H1 (cell line): ENCODE data around the gene HNRNPM. TPM values are rescaled to one million over a fixed set of nuclear protein-coding genes. Genes with fewer than 3 reads are reported as not detected.

Experiments
- CTCF ChIA-PET: fragments of 300-600 bp; sonication (Branson Sonifier 250); formaldehyde crosslinking; loops from one replicate; lab custom pipeline; 2021; ENCODE audit not compliant: partially characterized antibody; lab: Charles Lee
- POLR2A ChIA-PET: fragments of 300-600 bp; sonication (Branson Sonifier 250); formaldehyde crosslinking; loops from one replicate; lab custom pipeline; 2021; ENCODE audit warnings: inconsistent platforms; ENCODE audit not compliant: partially characterized antibody; lab: Charles Lee
- DNase-seq, 2 experiments: peaks; one replicate each; pipeline versions ENCODE4 v3.0.0 to v3.0.0-alpha.2; 2010 to 2022; ENCODE audit warnings: low spot score in 2 of 2, low read depth in 1 of 2, mixed read lengths in 1 of 2
- FAIRE-seq: peaks from 2 replicates; lab custom pipeline; 2011; peaks lifted over from hg19 to GRCh38; lab: Jason Lieb, UNC
- H2AFZ ChIP-seq: 2 replicates; pipeline ENCODE4 v1.8.1; 2012; ENCODE audit warnings: low read length, inconsistent platforms
- H2AK5ac ChIP-seq: 2 replicates; pipeline ENCODE4 v1.6.1; 2013; ENCODE audit warnings: low read depth, low read length
- H2BK120ac ChIP-seq: replicated peaks from 2 replicates; pipeline ENCODE3; 2013; ENCODE audit warnings: low read depth, low read length, inconsistent platforms
- H2BK12ac ChIP-seq: 2 replicates; pipeline ENCODE4 v1.6.1; 2013; ENCODE audit warnings: low read depth, low read length
- H2BK15ac ChIP-seq: 2 replicates; pipeline ENCODE4 v1.6.1; 2013; ENCODE audit warnings: low read length
- H2BK20ac ChIP-seq: 2 replicates; pipeline ENCODE4 v1.6.1; 2013; ENCODE audit warnings: low read length
- H2BK5ac ChIP-seq: 2 replicates; pipeline ENCODE4 v1.6.1; 2013; ENCODE audit warnings: low read depth, low read length
- H3K14ac ChIP-seq: 2 replicates; pipeline ENCODE4 v1.6.1; 2013; ENCODE audit warnings: inconsistent platforms; ENCODE audit not compliant: insufficient read length
- H3K18ac ChIP-seq: 2 replicates; pipeline ENCODE4 v1.6.1; 2013; ENCODE audit warnings: low read length; ENCODE audit errors: extremely low read depth
- H3K23ac ChIP-seq: 2 replicates; pipeline ENCODE4 v1.6.1; 2013; ENCODE audit warnings: inconsistent platforms; ENCODE audit not compliant: insufficient read length
- H3K23me2 ChIP-seq: 2 replicates; pipeline ENCODE4 v1.6.1; 2013; ENCODE audit warnings: low read depth, low read length
- H3K27ac ChIP-seq: 2 replicates; pipeline ENCODE4 v1.6.1; 2011; ENCODE audit warnings: low read depth, low read length, inconsistent platforms
- H3K27me3 ChIP-seq, 4 experiments: replicated peaks in 1 of 4; 1 replicate in 1 of 4; 2 replicates in 3 of 4; pipeline versions ENCODE4 v1.6.1 to v1.8.1; 2011 to 2013; ENCODE audit warnings: low read length in 3 of 4, mild to moderate bottlenecking in 3 of 4, inconsistent platforms in 2 of 4, mixed read lengths in 2 of 4, moderate library complexity in 1 of 4; ENCODE audit not compliant: control insufficient read depth in 3 of 4, insufficient read depth in 3 of 4; ENCODE audit errors: extremely low read depth in 1 of 4
- H3K36me3 ChIP-seq, 4 experiments: 2 replicates each; pipeline versions ENCODE4 v1.6.1 to v1.8.1; 2011 to 2013; ENCODE audit warnings: mild to moderate bottlenecking in 4 of 4, low read length in 3 of 4, moderate library complexity in 2 of 4, control low read depth in 1 of 4, inconsistent platforms in 1 of 4; ENCODE audit not compliant: insufficient read depth in 4 of 4, control insufficient read depth in 2 of 4
- H3K4ac ChIP-seq: replicated peaks from 2 replicates; pipeline ENCODE3; 2013; ENCODE audit warnings: low read length, low read depth, mixed read lengths, inconsistent platforms; ENCODE audit not compliant: insufficient read length
- H3K4me1 ChIP-seq, 4 experiments: replicated peaks in 1 of 4; 1 replicate in 1 of 4; 2 replicates in 3 of 4; pipeline versions ENCODE4 v1.6.1 to v1.8.1; 2011 to 2013; ENCODE audit warnings: low read length in 3 of 4, inconsistent platforms in 2 of 4, mixed read lengths in 1 of 4; ENCODE audit not compliant: insufficient read depth in 4 of 4, control insufficient read depth in 3 of 4
- H3K4me2 ChIP-seq, 2 experiments: 2 replicates each; pipeline versions ENCODE4 v1.6.1 to v1.8.1; 2011 to 2013; ENCODE audit warnings: low read depth in 2 of 2, low read length in 2 of 2, control low read depth in 1 of 2, inconsistent platforms in 1 of 2, mild to moderate bottlenecking in 1 of 2; ENCODE audit not compliant: insufficient read depth in 1 of 2
- H3K4me3 ChIP-seq, 4 experiments: fragments of 200-600, 300-600 bp in 1 of 4; sonication (generic), shearing (Covaris generic), sonication (Bioruptor Twin) in 1 of 4; 2 replicates each; pipeline versions ENCODE4 v1.5.1 to v1.8.1; 2011 to 2016; ENCODE audit warnings: low read length in 4 of 4, low read depth in 3 of 4, control low read depth in 2 of 4, inconsistent platforms in 2 of 4, mild to moderate bottlenecking in 2 of 4, mixed read lengths in 1 of 4, moderate library complexity in 1 of 4; ENCODE audit not compliant: insufficient read depth in 2 of 4; ENCODE audit errors: extremely low read depth in 1 of 4
- H3K56ac ChIP-seq: replicated peaks from 2 replicates; pipeline ENCODE3; 2013; ENCODE audit warnings: low read depth, mild to moderate bottlenecking, mixed read lengths, low read length, inconsistent platforms; ENCODE audit not compliant: insufficient read length
- H3K79me1 ChIP-seq: 2 replicates; pipeline ENCODE4 v1.6.1; 2013; ENCODE audit warnings: low read depth, low read length, control low read depth
- H3K79me2 ChIP-seq, 2 experiments: 2 replicates each; pipeline versions ENCODE4 v1.6.1 to v1.8.1; 2012 to 2013; ENCODE audit warnings: low read length in 2 of 2, mild to moderate bottlenecking in 2 of 2, inconsistent platforms in 1 of 2; ENCODE audit not compliant: insufficient read depth in 2 of 2, control insufficient read depth in 1 of 2
- H3K9ac ChIP-seq, 4 experiments: replicated peaks in 1 of 4; 1 replicate in 1 of 4; 2 replicates in 3 of 4; pipeline versions ENCODE4 v1.6.1 to v1.8.1; 2011 to 2013; ENCODE audit warnings: low read depth in 3 of 4, low read length in 3 of 4, control low read depth in 2 of 4, mild to moderate bottlenecking in 2 of 4, moderate library complexity in 2 of 4, inconsistent platforms in 1 of 4; ENCODE audit errors: extremely low read depth in 1 of 4
- H3K9me3 ChIP-seq, 2 experiments: 2 replicates each; pipeline versions ENCODE4 v1.6.1 to v1.8.1; 2012 to 2013; ENCODE audit warnings: mild to moderate bottlenecking in 2 of 2, moderate library complexity in 2 of 2, control low read depth in 1 of 2, inconsistent platforms in 1 of 2, low read depth in 1 of 2, low read length in 1 of 2, mixed read lengths in 1 of 2; ENCODE audit not compliant: insufficient read depth in 2 of 2
- H4K20me1 ChIP-seq, 2 experiments: replicated peaks in 1 of 2; 2 replicates each; pipeline versions ENCODE3 to v1.8.1; 2011 to 2013; ENCODE audit warnings: inconsistent platforms in 2 of 2, low read length in 2 of 2, mild to moderate bottlenecking in 1 of 2; ENCODE audit not compliant: insufficient read depth in 2 of 2, control insufficient read depth in 1 of 2
- H4K5ac ChIP-seq: 2 replicates; pipeline ENCODE4 v1.6.1; 2013; ENCODE audit warnings: low read length, low read depth, mixed read lengths, inconsistent platforms; ENCODE audit not compliant: insufficient read length
- H4K8ac ChIP-seq: 2 replicates; pipeline ENCODE4 v1.8.0; 2013; ENCODE audit warnings: mild to moderate bottlenecking, moderate library complexity, low read length, inconsistent platforms; ENCODE audit not compliant: insufficient read depth; ENCODE audit errors: extremely low read depth
- H4K91ac ChIP-seq: replicated peaks from 2 replicates; pipeline ENCODE3; 2013; ENCODE audit warnings: low read length, mixed read lengths, inconsistent platforms; ENCODE audit not compliant: insufficient read length
- CREB1 ChIP-seq: IDR thresholded peaks from 2 replicates; pipeline ENCODE4 v1.6.1; 2012; ENCODE audit warnings: inconsistent platforms
- EGR1 ChIP-seq: IDR thresholded peaks from 2 replicates; pipeline ENCODE4 v1.6.1; 2011; ENCODE audit warnings: low read depth, low read length, borderline replicate concordance
- POLR2A ChIP-seq, 2 experiments: IDR thresholded peaks; 1 replicate in 1 of 2; 2 replicates in 1 of 2; pipeline ENCODE4 v1.6.1; 2011; ENCODE audit warnings: low read depth in 2 of 2, low read length in 2 of 2, mild to moderate bottlenecking in 2 of 2; ENCODE audit errors: control extremely low read depth in 1 of 2
- RAD21 ChIP-seq, 2 experiments: IDR thresholded peaks in 1 of 2; conservative IDR thresholded peaks in 1 of 2; 2 replicates each; pipeline ENCODE4 v1.6.1; 2011; ENCODE audit warnings: low read depth in 2 of 2, low read length in 2 of 2, improper control_type of control experiment in 1 of 2, inconsistent platforms in 1 of 2, mild to moderate bottlenecking in 1 of 2, moderate library complexity in 1 of 2
- RNF2 ChIP-seq: fragments of 200-900, 300-1000 bp; sonication (generic); IDR thresholded peaks from 2 replicates; pipeline ENCODE4 v1.7.1; 2016; ENCODE audit warnings: borderline replicate concordance, low read depth, mild to moderate bottlenecking, antibody characterized with exemption, low read length; ENCODE audit not compliant: poor library complexity, severe bottlenecking; ENCODE audit errors: missing control alignments
- SAP30 ChIP-seq: fragments of 300-600 bp; sonication (generic); IDR thresholded peaks from 2 replicates; pipeline ENCODE4 v1.7.1; 2012; ENCODE audit warnings: low read length, moderate library complexity, mild to moderate bottlenecking, inconsistent platforms; ENCODE audit not compliant: insufficient read depth, insufficient replicate concordance
- SP2 ChIP-seq: IDR thresholded peaks from 2 replicates; pipeline ENCODE4 v1.6.1; 2012; ENCODE audit warnings: mild to moderate bottlenecking, low read length, inconsistent platforms
- whole genome bisulfite sequencing, 2 experiments: shearing (Covaris generic) in 1 of 2; methylation state at CpG; one replicate each; pipeline versions ENCODE4 v1.1.6 to v1.1.7; 2013 to 2015; ENCODE audit warnings: low lambda C conversion rate in 2 of 2, mixed read lengths in 2 of 2, inconsistent platforms in 1 of 2, low coverage in 1 of 2, missing lambda C conversion rate in 1 of 2; ENCODE audit not compliant: insufficient replicate concordance in 2 of 2, insufficient coverage in 1 of 2, insufficient read length in 1 of 2; ENCODE audit errors: extremely low coverage in 1 of 2, missing lambda C conversion rate in 1 of 2; 5-methylcytosine and 5-hydroxymethylcytosine counted together
- polyA plus RNA-seq, 7 experiments: library from polyadenylated mRNA; depleted of rRNA in 3 of 7; stranded (reverse) in 5 of 7; unstranded in 2 of 7; fragments of >200 nt in 5 of 7; fragments of 200-250 nt in 2 of 7; gene quantifications; 1 replicate in 5 of 7; 2 replicates in 1 of 7; 4 replicates in 1 of 7; pipeline versions ENCODE4 v1.2.1 to v1.2.3, GENCODE V29; 2011 to 2013; ENCODE audit warnings: missing spikeins in 2 of 7, mixed read lengths in 2 of 7
- total RNA-seq: library from RNA; stranded (reverse); fragmentation: NEBNext Ultra II Directional; extraction: Animal tissue kit (Norgen Biotek cat#: 25700); gene quantifications from 2 replicates; pipeline ENCODE4 v1.2.1, GENCODE V29; 2021

Gene HNRNPM
- total and polyA plus RNA-seq, 2 of the 8 experiments (the other 6 are each of a cell fraction or from before 2014, with no cell fraction given): 375 to 474 TPM

GRCh38 chr19:8459520-8460270, 14.9 kb downstream of the HNRNPM start:
- Histone ChIP-seq H3K27ac (no peak overlapping the region), H4K91ac (no peak overlapping the region)
- no peak for FAIRE-seq

More at GRCh38 chr19:8459520-8460270, 14.9 kb downstream of the HNRNPM start:
- H3K9ac ChIP-seq: no peak overlapping the region
- H3K14ac ChIP-seq: no peak overlapping the region
- ChIA-PET POLR2A (interaction anchor here (0.8 to 6.4 kb wide), 6 partner anchors 11 to 83 kb away, joined by 3 to 63 read pairs (median 4); partner anchors contain the start of gene HNRNPM), CTCF (interaction anchor here (0.5 to 1.5 kb wide), 6 partner anchors 37 to 191 kb away, joined by 3 to 5 read pairs (median 4); partner anchors contain the start of gene MARCHF2)
- no peaks in the 10 kb centered on the region for H3K27me3 ChIP-seq
- no peak for DNase-seq
- 92% methylated on average over 6 of the region's 6 CpGs; no CpG with 5 or more reads in 1 of the 2 experiments for WGBS, 2 experiments
- H2BK12ac ChIP-seq: no peak overlapping the region
- H2AFZ ChIP-seq: no peak overlapping the region
- no peak overlapping the region for H2BK20ac ChIP-seq
- H3K4ac ChIP-seq: no peak overlapping the region
- H3K36me3 ChIP-seq: peaks cover 26 to 48% (median 40%) of the 10 kb centered on the region in 4 experiments; a peak in 7 of 8 replicates
- H3K79me1 ChIP-seq: peaks cover 16% of the 10 kb centered on the region
- H3K56ac ChIP-seq: no peak overlapping the region
- no peak overlapping the region for H2BK120ac ChIP-seq
- no peak overlapping the region for H3K23ac ChIP-seq
- H2AK5ac ChIP-seq: no peak overlapping the region
- no peaks in the 10 kb centered on the region for H3K23me2 ChIP-seq
- peaks cover 8 to 14% (median 12%) of the 10 kb centered on the region in 4 experiments for H3K4me1 ChIP-seq
- no peak overlapping the region for H3K4me3 ChIP-seq
- no peak overlapping the region for H2BK5ac ChIP-seq
- no peak overlapping the region for H2BK15ac ChIP-seq
- no peak overlapping the region; a peak in 1 of 4 replicates for H3K4me2 ChIP-seq
- H3K9me3 ChIP-seq: no peaks in the 10 kb centered on the region
- peaks cover 46 to 65% of the 10 kb centered on the region in 2 experiments for H4K20me1 ChIP-seq
- H4K8ac ChIP-seq: no peak overlapping the region
- H3K79me2 ChIP-seq: peaks cover 77 to 97% of the 10 kb centered on the region in 2 experiments
- TF ChIP-seq RAD21 (IDR thresholded peaks at IDR 0.05 in 1 of 2, conservative IDR thresholded peaks at IDR 0.05 in 1 of 2; ENCODE audit: low read depth in 2 of 2, low read length in 2 of 2) (no peak), CREB1 (no peak), POLR2A (IDR thresholded peaks at IDR 0.05; ENCODE audit: control extremely low read depth in 1 of 2, low read depth in 2 of 2, low read length in 2 of 2) (no peak), SP2 (no peak), SAP30 (no peak), EGR1 (no peak), RNF2 (no peak)
- no peak overlapping the region for H4K5ac ChIP-seq
- no peak overlapping the region for H3K18ac ChIP-seq
